HEK293T (cell line): ENCODE data around the gene ATP5PF.

ENCODE experiments used
- CTCF ChIA-PET: fragments of 350-600 bp; formaldehyde crosslinking; extraction: SDS; loops from one replicate; lab custom pipeline; 2021; ENCODE audit warnings: antibody characterized with exemption, inconsistent platforms; lab: Yijun Ruan, JAX
- POLR2A ChIA-PET: fragments of 350-600 bp; formaldehyde crosslinking; extraction: SDS; loops from one replicate; lab custom pipeline; 2020; ENCODE audit warnings: antibody characterized with exemption, inconsistent platforms; lab: Yijun Ruan, JAX
- DNase-seq: peaks from one replicate; pipeline ENCODE4 v3.0.0; 2012; ENCODE audit warnings: mixed read lengths; ENCODE audit errors: extremely low spot score
- ARNT ChIP-seq: fragments of 450-650 bp; IDR thresholded peaks from 2 replicates; pipeline ENCODE4 v1.6.1; 2017; ENCODE audit warnings: mild to moderate bottlenecking
- BHLHE40 ChIP-seq: fragments of 450-650 bp; IDR thresholded peaks from 2 replicates; pipeline ENCODE4 v1.6.1; 2016; ENCODE audit warnings: mild to moderate bottlenecking, moderate library complexity, borderline replicate concordance
- CTBP1 ChIP-seq: fragments of 450-650 bp; IDR thresholded peaks from 2 replicates; pipeline ENCODE4 v1.6.1; 2016; ENCODE audit warnings: borderline replicate concordance
- ELF4 ChIP-seq: fragments of 450-650 bp; IDR thresholded peaks from 2 replicates; pipeline ENCODE4 v1.6.1; 2017; ENCODE audit warnings: antibody characterized with exemption
- FOXA1 ChIP-seq: fragments of 450-650 bp; IDR thresholded peaks from 2 replicates; pipeline ENCODE4 v1.6.1; 2016; ENCODE audit warnings: mild to moderate bottlenecking
- FOXK2 ChIP-seq: fragments of 450-650 bp; IDR thresholded peaks from 2 replicates; pipeline ENCODE4 v1.6.1; 2016; ENCODE audit warnings: mild to moderate bottlenecking
- FOXM1 ChIP-seq: fragments of 450-650 bp; IDR thresholded peaks from 2 replicates; pipeline ENCODE4 v1.6.1; 2017; ENCODE audit warnings: mild to moderate bottlenecking, borderline replicate concordance
- HDGF ChIP-seq: fragments of 450-650 bp; IDR thresholded peaks from 2 replicates; pipeline ENCODE4 v1.6.1; 2017; ENCODE audit warnings: antibody characterized with exemption, borderline replicate concordance
- L3MBTL2 ChIP-seq: fragments of 450-650 bp; conservative IDR thresholded peaks from 2 replicates; pipeline ENCODE4 v1.6.1; 2016; ENCODE audit warnings: mild to moderate bottlenecking
- LEF1 ChIP-seq: fragments of 450-650 bp; IDR thresholded peaks from 2 replicates; pipeline ENCODE4 v1.6.1; 2017; ENCODE audit warnings: mild to moderate bottlenecking, borderline replicate concordance
- NFRKB ChIP-seq: fragments of 450-650 bp; IDR thresholded peaks from 2 replicates; pipeline ENCODE4 v1.6.1; 2016; ENCODE audit warnings: mild to moderate bottlenecking, moderate library complexity
- SP1 ChIP-seq: fragments of 450-650 bp; IDR thresholded peaks from 2 replicates; pipeline ENCODE4 v1.6.1; 2017
- SUZ12 ChIP-seq: fragments of 450-650 bp; IDR thresholded peaks from 2 replicates; pipeline ENCODE4 v1.6.1; 2016; ENCODE audit warnings: mild to moderate bottlenecking
- TARDBP ChIP-seq: fragments of 450-650 bp; IDR thresholded peaks from 2 replicates; pipeline ENCODE4 v1.6.1; 2016
- ZNF384 ChIP-seq: fragments of 450-650 bp; IDR thresholded peaks from 2 replicates; pipeline ENCODE4 v1.6.1; 2016
- TF ChIP-seq, protein P1 (sequence below): fragments of 450-650 bp; IDR thresholded peaks from 2 replicates; pipeline ENCODE4 v1.6.1; 2016

ATP5PF gene

DNA sequence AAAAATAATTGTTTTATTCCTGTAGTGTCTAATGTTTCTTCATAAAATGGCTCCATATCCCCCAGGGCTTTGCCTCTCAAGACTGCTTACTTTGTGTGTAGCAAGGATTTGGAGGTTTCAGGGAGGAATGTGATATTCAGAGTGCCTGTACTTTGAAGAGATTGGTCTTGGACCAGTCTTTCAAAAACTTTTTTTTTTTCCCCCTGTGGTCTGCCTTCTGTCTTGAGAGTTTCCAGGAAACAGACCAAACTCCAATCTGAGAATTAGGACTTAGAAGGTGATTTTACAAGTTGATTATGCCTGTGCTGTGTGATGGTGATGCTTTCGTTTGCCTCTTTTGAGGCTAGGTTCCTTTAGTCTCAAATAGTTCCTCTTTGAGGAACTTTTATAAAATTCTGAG is 26.0 kb upstream of the ATP5PF start:
- CTCF ChIA-PET: no interaction called here
- DNase-seq: no peak
- no peak for TF ChIP-seq ARNT
- no peak for TF ChIP-seq FOXM1
- TF ChIP-seq SUZ12: no peak
- TF ChIP-seq, protein P1, sequence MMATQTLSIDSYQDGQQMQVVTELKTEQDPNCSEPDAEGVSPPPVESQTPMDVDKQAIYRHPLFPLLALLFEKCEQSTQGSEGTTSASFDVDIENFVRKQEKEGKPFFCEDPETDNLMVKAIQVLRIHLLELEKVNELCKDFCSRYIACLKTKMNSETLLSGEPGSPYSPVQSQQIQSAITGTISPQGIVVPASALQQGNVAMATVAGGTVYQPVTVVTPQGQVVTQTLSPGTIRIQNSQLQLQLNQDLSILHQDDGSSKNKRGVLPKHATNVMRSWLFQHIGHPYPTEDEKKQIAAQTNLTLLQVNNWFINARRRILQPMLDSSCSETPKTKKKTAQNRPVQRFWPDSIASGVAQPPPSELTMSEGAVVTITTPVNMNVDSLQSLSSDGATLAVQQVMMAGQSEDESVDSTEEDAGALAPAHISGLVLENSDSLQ: no peak
- TF ChIP-seq NFRKB: no peak
- TF ChIP-seq FOXA1: no peak
- no peak for TF ChIP-seq HDGF
- TF ChIP-seq ELF4: no peak
- no peak for TF ChIP-seq ZNF384
- no peak for TF ChIP-seq FOXK2
- no peak for TF ChIP-seq L3MBTL2
- TF ChIP-seq TARDBP: no peak
- TF ChIP-seq SP1: no peak
- POLR2A ChIA-PET: no interaction called here

DNA sequence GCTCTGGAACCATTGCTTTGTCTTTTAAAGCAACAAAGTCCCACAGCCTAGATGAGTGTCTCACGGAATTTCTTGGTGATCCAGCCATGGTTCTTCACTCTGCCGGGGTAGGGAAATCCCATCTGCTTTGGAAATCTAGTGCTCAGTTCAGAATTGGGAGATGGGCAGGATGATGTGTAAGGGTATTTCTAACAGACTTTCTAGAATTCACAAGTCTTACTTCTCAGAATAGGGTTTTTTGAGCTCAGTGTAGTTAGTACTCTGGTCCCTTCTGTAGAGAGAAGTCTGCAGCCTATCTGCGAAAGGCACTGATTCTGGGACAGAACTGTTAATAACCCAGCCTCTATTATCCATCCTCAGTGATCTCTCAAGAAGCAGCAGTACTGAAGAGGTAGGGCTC is 25.4 kb upstream of the ATP5PF start:
- TF ChIP-seq ELF4 (no peak), TARDBP (no peak), SUZ12 (no peak), ZNF384 (no peak), HDGF (no peak), BHLHE40 (no peak), L3MBTL2 (no peak), CTBP1 (no peak), FOXM1 (no peak), NFRKB (no peak), FOXK2 (no peak), ARNT (no peak), LEF1 (no peak), FOXA1 (no peak), SP1 (no peak)
- TF ChIP-seq, protein P1: no peak
- POLR2A ChIA-PET: no interaction called here
- DNase-seq: no peak
- CTCF ChIA-PET: no interaction called here

DNA sequence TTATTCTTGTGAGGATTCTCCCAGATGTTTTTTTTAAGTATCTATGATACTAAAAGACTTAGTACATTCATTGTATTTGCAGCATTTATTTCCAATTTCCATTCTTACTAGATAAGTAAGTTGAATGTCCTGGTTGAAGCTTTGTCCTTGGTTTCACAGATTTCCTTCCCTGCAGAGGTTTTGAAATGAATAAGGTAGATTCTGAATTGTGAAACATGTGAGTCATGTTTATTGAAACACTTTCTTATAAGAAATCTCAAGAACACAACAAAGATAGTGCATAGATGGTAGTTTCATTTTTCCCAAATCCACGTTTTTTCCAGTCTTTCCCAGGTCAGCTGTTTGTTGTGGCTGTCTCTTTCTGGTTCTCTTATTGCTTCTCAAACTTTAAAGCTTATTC is 24.9 kb upstream of the ATP5PF start:
- ChIA-PET POLR2A (no interaction called here), CTCF (no interaction called here)
- DNase-seq: no peak
- no peak for TF ChIP-seq CTBP1
- no peak for TF ChIP-seq HDGF
- TF ChIP-seq FOXA1: no peak
- no peak for TF ChIP-seq BHLHE40
- TF ChIP-seq SUZ12: no peak
- no peak for TF ChIP-seq NFRKB
- no peak for TF ChIP-seq LEF1
- TF ChIP-seq L3MBTL2: no peak
- no peak for TF ChIP-seq ARNT
- TF ChIP-seq FOXM1: no peak
- no peak for TF ChIP-seq FOXK2
- TF ChIP-seq ELF4: no peak
- TF ChIP-seq ZNF384: no peak
- no peak for TF ChIP-seq SP1
- TF ChIP-seq TARDBP: no peak
- TF ChIP-seq, protein P1: no peak

DNA sequence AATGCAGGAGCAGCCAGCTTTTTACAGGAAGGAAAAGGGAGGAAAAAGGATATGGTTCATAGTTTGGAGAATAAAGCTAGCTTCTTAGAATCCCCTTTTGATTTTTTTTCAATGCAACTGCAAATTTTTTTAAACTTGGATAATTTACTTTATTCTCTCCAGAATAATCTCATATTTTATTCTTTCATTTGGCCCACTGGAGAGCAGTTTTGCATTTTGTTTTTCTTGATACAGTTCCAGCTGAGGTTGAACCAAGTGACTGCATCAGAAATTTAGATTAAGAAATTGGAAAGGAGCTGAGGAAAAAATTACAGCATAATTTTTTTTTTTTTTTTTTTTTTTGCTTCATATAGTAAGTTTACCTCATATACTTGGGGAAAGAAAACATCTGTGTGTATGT is 22.8 kb upstream of the ATP5PF start:
- TF ChIP-seq HDGF (no peak), L3MBTL2 (no peak), FOXK2 (no peak)
- CTCF ChIA-PET: no interaction called here
- POLR2A ChIA-PET: no interaction called here
- no peak for DNase-seq

DNA sequence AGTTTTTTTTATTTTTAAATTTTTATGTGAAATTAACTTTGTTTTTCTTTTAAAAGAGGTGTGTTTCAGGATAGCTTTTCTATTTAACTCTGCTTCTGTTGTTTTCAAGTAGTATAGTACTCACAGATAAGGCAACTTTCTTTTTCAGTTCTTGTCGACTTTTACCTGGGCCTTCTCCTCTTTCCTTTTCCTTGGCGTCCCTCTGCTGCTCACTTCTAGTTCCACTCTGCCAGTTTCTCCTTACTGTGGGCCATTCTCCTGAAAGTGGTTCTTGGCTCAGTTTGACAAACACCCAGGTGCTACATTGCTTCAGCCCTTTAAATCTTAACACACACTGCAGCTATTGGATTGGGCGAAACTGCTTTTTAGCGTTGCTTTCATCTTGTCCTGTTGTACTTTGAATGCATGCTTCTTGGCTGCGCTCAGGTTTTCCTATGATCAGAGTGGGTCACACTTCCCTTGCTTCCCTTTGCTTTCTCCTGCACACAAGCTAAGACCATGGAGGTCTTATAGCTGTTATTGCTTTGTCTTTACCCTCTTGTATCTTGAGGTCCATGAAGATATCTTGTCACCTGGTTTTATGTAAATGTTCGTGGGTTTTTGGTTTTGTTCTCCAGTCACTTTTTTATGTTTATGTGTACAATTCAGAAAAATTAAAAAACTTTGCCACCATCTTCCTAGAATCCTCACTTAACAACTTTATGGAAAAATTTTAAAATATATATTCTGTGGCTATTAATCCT is 21.7 kb upstream of the ATP5PF start:
- DNase-seq: no peak
- ChIA-PET CTCF (no interaction called here), POLR2A (no interaction called here)
- no peak for TF ChIP-seq BHLHE40
- no peak for TF ChIP-seq FOXM1
- TF ChIP-seq LEF1: no peak
- no peak for TF ChIP-seq SUZ12
- no peak for TF ChIP-seq L3MBTL2
- no peak for TF ChIP-seq HDGF
- TF ChIP-seq NFRKB: no peak
- no peak for TF ChIP-seq ZNF384
- TF ChIP-seq SP1: no peak

DNA sequence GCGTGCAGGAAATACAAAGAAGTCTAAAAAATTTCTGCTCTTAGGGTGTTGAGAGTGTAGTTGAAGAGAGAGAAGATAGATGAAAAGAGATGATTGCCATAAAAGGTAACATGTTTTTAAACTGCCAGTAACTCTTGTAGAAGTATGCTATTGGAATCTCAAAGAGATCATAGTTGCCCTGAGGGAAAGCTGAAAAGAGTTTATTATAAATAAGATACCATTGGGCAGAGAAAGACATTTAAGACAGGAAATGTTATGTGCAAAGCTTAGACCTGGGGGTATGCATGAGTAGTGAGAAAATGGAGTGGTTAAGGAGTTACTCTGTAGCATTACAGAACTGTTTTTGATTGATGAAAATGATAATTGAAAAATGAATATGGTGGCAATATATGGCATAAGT is 17.7 kb upstream of the ATP5PF start:
- TF ChIP-seq ZNF384: no peak
- TF ChIP-seq TARDBP: no peak
- no peak for TF ChIP-seq CTBP1
- no peak for TF ChIP-seq ARNT
- no peak for TF ChIP-seq FOXK2
- TF ChIP-seq SP1: no peak
- TF ChIP-seq HDGF: no peak
- TF ChIP-seq, protein P1: no peak
- no peak for TF ChIP-seq LEF1
- TF ChIP-seq L3MBTL2: no peak
- TF ChIP-seq FOXA1: no peak
- no peak for TF ChIP-seq ELF4
- TF ChIP-seq NFRKB: no peak
- TF ChIP-seq BHLHE40: no peak
- TF ChIP-seq SUZ12: no peak
- no peak for TF ChIP-seq FOXM1
- ChIA-PET POLR2A (no interaction called here), CTCF (interaction anchor here (0.6 kb wide), 1 partner anchor 8 kb away, joined by 3 read pairs; no protein-coding TSS in a partner anchor)
- no peak for DNase-seq
